ENCODE measurements around the gene ITPKB. TPM values are rescaled to one million over a fixed set of nuclear protein-coding genes. Genes with fewer than 3 reads are reported as not detected.

The ITPKB gene
- total RNA-seq, 2 donors from 2014 or later, result 26.9 to 28.4 TPM

- Histone ChIP-seq H3K4me3 (no peak overlapping the region), H3K9me3 (no peaks in the 10 kb centered on the region), H3K4me1 (ENCODE audit: control insufficient read depth in 1 of 2, low read depth in 2 of 2) (peaks cover 9 to 14% of the 10 kb centered on the region in 2 donors), H3K27me3 (replicated peaks; ENCODE audit: insufficient read depth) (no peaks in the 10 kb centered on the region), H3K27ac (no peak overlapping the region), H3K36me3 (no peaks in the 10 kb centered on the region)
- DNase-seq (ENCODE audit: low spot score), result no peak
- no peak for TF ChIP-seq CTCF (IDR thresholded peaks at IDR 0.05)
- no peak for ATAC-seq (ENCODE audit: insufficient number of reproducible peaks, low FRiP score, low read depth)
Observed at GRCh38 chr1:226717256-226717909, 21.7 kb downstream of the ITPKB start.

- H3K27me3 ChIP-seq (replicated peaks; ENCODE audit: insufficient read depth), result no peaks in the 10 kb centered on the region
- no peaks in the 10 kb centered on the region for H3K36me3 ChIP-seq
- no peak overlapping the region for H3K27ac ChIP-seq
- no peaks in the 10 kb centered on the region for H3K9me3 ChIP-seq
- peaks cover 9 to 14% of the 10 kb centered on the region in 2 donors for H3K4me1 ChIP-seq (ENCODE audit: control insufficient read depth in 1 of 2, low read depth in 2 of 2)
- ATAC-seq (ENCODE audit: insufficient number of reproducible peaks, low FRiP score, low read depth), result no peak
- no peak overlapping the region for H3K4me3 ChIP-seq
- no peak for DNase-seq (ENCODE audit: low spot score)
- TF ChIP-seq CTCF (IDR thresholded peaks at IDR 0.05), result no peak
Observed at GRCh38 chr1:226716577-226716976, 22.5 kb downstream of the ITPKB start.

GRCh38 chr1:226714148-226714547 lies 24.9 kb downstream of the ITPKB start:
- ATAC-seq (ENCODE audit: insufficient number of reproducible peaks, low FRiP score, low read depth), result no peak
- no peak for TF ChIP-seq CTCF (IDR thresholded peaks at IDR 0.05)
- Histone ChIP-seq H3K4me3 (no peak overlapping the region), H3K9me3 (no peaks in the 10 kb centered on the region), H3K27ac (no peak overlapping the region), H3K27me3 (replicated peaks; ENCODE audit: insufficient read depth) (no peaks in the 10 kb centered on the region), H3K36me3 (no peaks in the 10 kb centered on the region), H3K4me1 (ENCODE audit: control insufficient read depth in 1 of 2, low read depth in 2 of 2) (peaks cover 9 to 26% of the 10 kb centered on the region in 2 donors)
- DNase-seq (ENCODE audit: low spot score), result no peak

- Histone ChIP-seq H3K36me3 (no peaks in the 10 kb centered on the region), H3K4me3 (no peak overlapping the region), H3K27me3 (replicated peaks; ENCODE audit: insufficient read depth) (no peaks in the 10 kb centered on the region), H3K27ac (no peak overlapping the region), H3K9me3 (no peaks in the 10 kb centered on the region), H3K4me1 (ENCODE audit: control insufficient read depth in 1 of 2, low read depth in 2 of 2) (peaks cover 9 to 34% of the 10 kb centered on the region in 2 donors)
- DNase-seq (ENCODE audit: low spot score) (no peak), ATAC-seq (ENCODE audit: insufficient number of reproducible peaks, low FRiP score, low read depth) (no peak)
- no peak for TF ChIP-seq CTCF (IDR thresholded peaks at IDR 0.05)
Observed at GRCh38 chr1:226712742-226713419, 26.2 kb downstream of the ITPKB start.

GRCh38 chr1:226711976-226712741 lies 26.9 kb downstream of the ITPKB start:
- no peak overlapping the region for H3K27ac ChIP-seq
- no peak for ATAC-seq (ENCODE audit: insufficient number of reproducible peaks, low FRiP score, low read depth)
- no peak overlapping the region for H3K4me3 ChIP-seq
- H3K4me1 ChIP-seq (ENCODE audit: control insufficient read depth in 1 of 2, low read depth in 2 of 2), result peaks cover 5 to 34% of the 10 kb centered on the region in 2 donors
- H3K9me3 ChIP-seq, result no peaks in the 10 kb centered on the region
- TF ChIP-seq CTCF (IDR thresholded peaks at IDR 0.05), result no peak
- DNase-seq (ENCODE audit: low spot score), result no peak
- no peaks in the 10 kb centered on the region for H3K27me3 ChIP-seq (replicated peaks; ENCODE audit: insufficient read depth)
- H3K36me3 ChIP-seq, result no peaks in the 10 kb centered on the region

All from thoracic aorta (tissue), 2 donors.